HCT116 (cell line): ENCODE measurements around the gene APCDD1L. TPM values are rescaled to one million over a fixed set of nuclear protein-coding genes. Genes with fewer than 3 reads are reported as not detected.

Experiments used
- ATAC-seq: fragments of 200-7000 bp; cut with Tn5 transposase; 2 replicates; pipeline ENCODE4 v1.9.1; 2020; ENCODE audit warnings: mild to moderate bottlenecking, moderate library complexity
- BruUV-seq: library from RNA; stranded (reverse); fragments of 400-500 nt; replicated peaks from 2 replicates; lab custom pipeline; 2021; lab: Mats Ljungman, UMichigan
- CTCF ChIA-PET: fragments of 300-600 bp; sonication (Branson Sonifier 250); formaldehyde crosslinking; loops from one replicate; lab custom pipeline; 2021; ENCODE audit warnings: antibody characterized with exemption; lab: Charles Lee
- POLR2A ChIA-PET: fragments of 300-600, 350-600 bp; sonication (Branson Sonifier 250); formaldehyde crosslinking; loops from one replicate; lab custom pipeline; 2021; ENCODE audit warnings: antibody characterized with exemption; lab: Charles Lee
- RAD21 ChIA-PET, 2 experiments: fragments of 300-600 bp; sonication (Branson Sonifier 250); formaldehyde crosslinking; loops; one replicate each; lab custom pipeline; 2023; ENCODE audit warnings: low total read pairs in 2 of 2; ENCODE audit not compliant: uncharacterized antibody in 2 of 2, unreplicated experiment in 2 of 2, low non-redundant PET in 1 of 2; lab: Charles Lee
- DNase-seq: peaks from one replicate; pipeline ENCODE4 v3.0.0-alpha.2; 2010; ENCODE audit warnings: low read depth, low spot score
- H2AFZ ChIP-seq: fragments of 200-600 bp; shearing (Covaris generic), sonication (generic); 2 replicates; pipeline ENCODE4 v1.6.1; 2017; ENCODE audit warnings: low read depth, mixed run types, mixed read lengths, antibody characterized with exemption, low read length; ENCODE audit not compliant: poor library complexity, severe bottlenecking
- H3K27ac ChIP-seq: 2 replicates; pipeline ENCODE4 v1.5.1; 2012; ENCODE audit warnings: low read depth, low read length
- H3K27me3 ChIP-seq: fragments of 200-600 bp; sonication (generic); 2 replicates; pipeline ENCODE4 v1.6.1; 2016; ENCODE audit warnings: mixed run types, low read length, mixed read lengths; ENCODE audit not compliant: insufficient read depth
- H3K36me3 ChIP-seq, 2 experiments: fragments of 200-500 bp in 1 of 2; fragments of 200-600 bp in 1 of 2; sonication (Bioruptor generic) in 1 of 2; sonication (generic) in 1 of 2; 2 replicates each; pipeline versions ENCODE4 v1.5.1 to v1.6.1; 2014 to 2016; ENCODE audit warnings: low read length in 2 of 2, inconsistent platforms in 1 of 2, mixed read lengths in 1 of 2, mixed run types in 1 of 2; ENCODE audit not compliant: insufficient read depth in 2 of 2, control insufficient read depth in 1 of 2
- H3K4me1 ChIP-seq, 2 experiments: fragments of 200-600 bp in 1 of 2; sonication (generic) in 1 of 2; 2 replicates each; pipeline versions ENCODE4 v1.5.1 to v1.6.1; 2012 to 2017; ENCODE audit warnings: low read length in 2 of 2, inconsistent platforms in 1 of 2, mild to moderate bottlenecking in 1 of 2, mixed read lengths in 1 of 2, mixed run types in 1 of 2, moderate library complexity in 1 of 2; ENCODE audit not compliant: insufficient read depth in 2 of 2, control insufficient read depth in 1 of 2
- H3K4me2 ChIP-seq: fragments of 200-600 bp; sonication (generic); 2 replicates; pipeline ENCODE4 v1.6.1; 2017; ENCODE audit warnings: mixed run types, low read length, mixed read lengths
- H3K4me3 ChIP-seq, 2 experiments: fragments of 200-600 bp in 1 of 2; sonication (generic) in 1 of 2; replicated peaks in 1 of 2; 2 replicates each; pipeline ENCODE4 v1.5.1; 2011 to 2016; ENCODE audit warnings: low read length in 2 of 2, control low read depth in 1 of 2, low read depth in 1 of 2, mild to moderate bottlenecking in 1 of 2, mixed read lengths in 1 of 2, mixed run types in 1 of 2
- H3K79me2 ChIP-seq: fragments of 200-600 bp; sonication (generic); 2 replicates; pipeline ENCODE4 v1.6.1; 2017; ENCODE audit warnings: mild to moderate bottlenecking, mixed run types, low read length, moderate library complexity, mixed read lengths; ENCODE audit not compliant: insufficient read depth
- H3K9ac ChIP-seq: fragments of 200-600 bp; sonication (generic); 2 replicates; pipeline ENCODE4 v1.6.1; 2016; ENCODE audit warnings: low read length, mixed read lengths
- H3K9me2 ChIP-seq: fragments of 200-600 bp; sonication (generic), shearing (Covaris generic); 2 replicates; pipeline ENCODE4 v1.6.1; 2017; ENCODE audit warnings: mixed run types, mild to moderate bottlenecking, moderate library complexity; ENCODE audit not compliant: insufficient read depth
- H3K9me3 ChIP-seq, 2 experiments: fragments of 200-500 bp in 1 of 2; fragments of 200-600 bp in 1 of 2; sonication (Bioruptor generic) in 1 of 2; sonication (generic) in 1 of 2; 2 replicates each; pipeline ENCODE4 v1.6.1; 2014 to 2017; ENCODE audit warnings: low read length in 2 of 2, mixed read lengths in 2 of 2, inconsistent platforms in 1 of 2, low read depth in 1 of 2, mild to moderate bottlenecking in 1 of 2, mixed run types in 1 of 2, moderate library complexity in 1 of 2; ENCODE audit not compliant: control insufficient read depth in 1 of 2, insufficient read depth in 1 of 2
- H4K20me1 ChIP-seq: fragments of 200-600 bp; sonication (generic), shearing (Covaris generic); 2 replicates; pipeline ENCODE4 v1.6.1; 2017; ENCODE audit warnings: mixed run types, mild to moderate bottlenecking, moderate library complexity; ENCODE audit not compliant: insufficient read depth
- ATF3 ChIP-seq: IDR thresholded peaks from 2 replicates; pipeline ENCODE4 v1.6.1; 2012
- CBX3 ChIP-seq: IDR thresholded peaks from 2 replicates; pipeline ENCODE4 v1.6.1; 2012; ENCODE audit warnings: low read depth
- CTCF ChIP-seq, 3 experiments: fragments of 200-600 bp in 1 of 3; sonication (generic) in 1 of 3; IDR thresholded peaks in 2 of 3; conservative IDR thresholded peaks in 1 of 3; 2 replicates each; pipeline ENCODE4 v1.5.1; 2012 to 2017; ENCODE audit warnings: low read depth in 2 of 3, low read length in 2 of 3, antibody characterized with exemption in 1 of 3, borderline replicate concordance in 1 of 3, control low read depth in 1 of 3, mild to moderate bottlenecking in 1 of 3, mixed read lengths in 1 of 3, mixed run types in 1 of 3, moderate library complexity in 1 of 3; ENCODE audit not compliant: insufficient read depth in 1 of 3
- EGR1 ChIP-seq: IDR thresholded peaks from 2 replicates; pipeline ENCODE4 v1.6.1; 2012; ENCODE audit warnings: low read depth
- ELF1 ChIP-seq: IDR thresholded peaks from 2 replicates; pipeline ENCODE4 v1.6.1; 2012; ENCODE audit warnings: low read depth, borderline replicate concordance
- EZH2 ChIP-seq: fragments of 200-600 bp; sonication (generic); IDR thresholded peaks from 2 replicates; pipeline ENCODE4 v1.6.1; 2017; ENCODE audit warnings: antibody characterized with exemption, mixed run types
- EZH2phosphoT487 ChIP-seq: fragments of 200-600 bp; IDR thresholded peaks from 2 replicates; pipeline ENCODE4 v1.6.1; 2018; ENCODE audit warnings: antibody characterized with exemption, borderline replicate concordance
- FOSL1 ChIP-seq: IDR thresholded peaks from 2 replicates; pipeline ENCODE4 v1.6.1; 2012; ENCODE audit warnings: low read depth
- MAX ChIP-seq: IDR thresholded peaks from 2 replicates; pipeline ENCODE4 v1.6.1; 2012
- POLR2A ChIP-seq: IDR thresholded peaks from 2 replicates; pipeline ENCODE4 v1.7.0; 2011; ENCODE audit warnings: borderline replicate concordance; ENCODE audit not compliant: insufficient read depth, insufficient read length; ENCODE audit errors: extremely low read depth
- POLR2AphosphoS5 ChIP-seq: IDR thresholded peaks from 2 replicates; pipeline ENCODE4 v1.6.1; 2011; ENCODE audit warnings: mild to moderate bottlenecking, low read depth, low read length, moderate library complexity
- RAD21 ChIP-seq: IDR thresholded peaks from 2 replicates; pipeline ENCODE4 v1.6.1; 2012; ENCODE audit warnings: low read depth, mild to moderate bottlenecking
- SIN3A ChIP-seq: IDR thresholded peaks from 2 replicates; pipeline ENCODE4 v1.6.1; 2012; ENCODE audit warnings: low read depth
- SP1 ChIP-seq: IDR thresholded peaks from 2 replicates; pipeline ENCODE4 v1.6.1; 2012; ENCODE audit warnings: low read depth
- TCF7L2 ChIP-seq: IDR thresholded peaks from 2 replicates; pipeline ENCODE4 v1.7.0; 2011; ENCODE audit warnings: borderline replicate concordance, inconsistent platforms; ENCODE audit not compliant: insufficient read depth, insufficient read length; ENCODE audit errors: extremely low read depth
- YY1 ChIP-seq: IDR thresholded peaks from 2 replicates; pipeline ENCODE4 v1.6.1; 2011; ENCODE audit warnings: low read length, low read depth, moderate library complexity, mild to moderate bottlenecking; ENCODE audit not compliant: insufficient replicate concordance; ENCODE audit errors: extremely low read depth
- ZFX ChIP-seq: fragments of 450-650 bp; IDR thresholded peaks from 2 replicates; pipeline ENCODE4 v1.6.1; 2017
- intact Hi-C: fragments of 100-400 bp; cut with micrococcal nuclease; formaldehyde crosslinking; loops from 2 replicates; pipeline ENCODE4 v1.10.0; 2022
- total RNA-seq: library from RNA; stranded (reverse); gene quantifications from one replicate; pipeline ENCODE4 v1.2.1, GENCODE V29; 2021; ENCODE audit not compliant: unreplicated experiment
- TF ChIP-seq, protein P1 (sequence below): IDR thresholded peaks from 2 replicates; pipeline ENCODE4 v1.6.1; 2011; ENCODE audit warnings: mild to moderate bottlenecking, low read length, moderate library complexity; ENCODE audit not compliant: insufficient replicate concordance; ENCODE audit errors: extremely low read depth

Gene APCDD1L
- total RNA-seq, 1 experiment from 2014 or later: not detected

GRCh38 chr20:58514321-58515232 lies 622 bp downstream of the APCDD1L start:
- ATAC-seq (no peak), DNase-seq (no peak)
- H3K4me2 ChIP-seq: no peak overlapping the region
- H3K4me3 ChIP-seq: no peak overlapping the region
- CTCF ChIA-PET: no interaction called here
- TF ChIP-seq TCF7L2 (no peak), EZH2 (no peak), RAD21 (no peak), MAX (no peak), CBX3 (no peak), CTCF (IDR thresholded peaks at IDR 0.05 in 2 of 3, conservative IDR thresholded peaks at IDR 0.05 in 1 of 3; ENCODE audit: borderline replicate concordance in 1 of 3, insufficient read depth in 1 of 3, low read depth in 2 of 3, low read length in 2 of 3) (no peak), EGR1 (no peak), ZFX (no peak), FOSL1 (no peak), SP1 (no peak), ATF3 (no peak), POLR2A (no peak), POLR2AphosphoS5 (no peak), EZH2phosphoT487 (no peak), SIN3A (no peak), YY1 (no peak), ELF1 (no peak)
- TF ChIP-seq, protein P1, sequence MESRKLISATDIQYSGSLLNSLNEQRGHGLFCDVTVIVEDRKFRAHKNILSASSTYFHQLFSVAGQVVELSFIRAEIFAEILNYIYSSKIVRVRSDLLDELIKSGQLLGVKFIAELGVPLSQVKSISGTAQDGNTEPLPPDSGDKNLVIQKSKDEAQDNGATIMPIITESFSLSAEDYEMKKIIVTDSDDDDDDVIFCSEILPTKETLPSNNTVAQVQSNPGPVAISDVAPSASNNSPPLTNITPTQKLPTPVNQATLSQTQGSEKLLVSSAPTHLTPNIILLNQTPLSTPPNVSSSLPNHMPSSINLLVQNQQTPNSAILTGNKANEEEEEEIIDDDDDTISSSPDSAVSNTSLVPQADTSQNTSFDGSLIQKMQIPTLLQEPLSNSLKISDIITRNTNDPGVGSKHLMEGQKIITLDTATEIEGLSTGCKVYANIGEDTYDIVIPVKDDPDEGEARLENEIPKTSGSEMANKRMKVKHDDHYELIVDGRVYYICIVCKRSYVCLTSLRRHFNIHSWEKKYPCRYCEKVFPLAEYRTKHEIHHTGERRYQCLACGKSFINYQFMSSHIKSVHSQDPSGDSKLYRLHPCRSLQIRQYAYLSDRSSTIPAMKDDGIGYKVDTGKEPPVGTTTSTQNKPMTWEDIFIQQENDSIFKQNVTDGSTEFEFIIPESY: no peak
- H3K79me2 ChIP-seq: no peaks in the 10 kb centered on the region
- no TSS peak for BruUV-seq
- POLR2A ChIA-PET: no interaction called here
- no peaks in the 10 kb centered on the region for H3K36me3 ChIP-seq
- RAD21 ChIA-PET: no interaction called here
- no peak overlapping the region for H3K9ac ChIP-seq
- peaks cover 0 to 7% of the 10 kb centered on the region in 2 experiments; a peak in 2 of 4 replicates for H3K4me1 ChIP-seq
- no peaks in the 10 kb centered on the region for H3K9me2 ChIP-seq
- H3K27ac ChIP-seq: no peak overlapping the region
- intact Hi-C loops: no loop called here
- H3K27me3 ChIP-seq: no peaks in the 10 kb centered on the region
- no peak overlapping the region for H2AFZ ChIP-seq
- no peaks in the 10 kb centered on the region for H4K20me1 ChIP-seq
- H3K9me3 ChIP-seq: no peaks in the 10 kb centered on the region
